ENCODE results near the gene DNAH1. TPM values are rescaled to one million over a fixed set of nuclear protein-coding genes. Genes with fewer than 3 reads are reported as not detected.

The DNAH1 gene
- total and polyA plus RNA-seq, 2 of the 13 experiments (the other 11 are each of a cell fraction or from before 2014, with no cell fraction given), result 0.64 to 3.5 TPM

DNA sequence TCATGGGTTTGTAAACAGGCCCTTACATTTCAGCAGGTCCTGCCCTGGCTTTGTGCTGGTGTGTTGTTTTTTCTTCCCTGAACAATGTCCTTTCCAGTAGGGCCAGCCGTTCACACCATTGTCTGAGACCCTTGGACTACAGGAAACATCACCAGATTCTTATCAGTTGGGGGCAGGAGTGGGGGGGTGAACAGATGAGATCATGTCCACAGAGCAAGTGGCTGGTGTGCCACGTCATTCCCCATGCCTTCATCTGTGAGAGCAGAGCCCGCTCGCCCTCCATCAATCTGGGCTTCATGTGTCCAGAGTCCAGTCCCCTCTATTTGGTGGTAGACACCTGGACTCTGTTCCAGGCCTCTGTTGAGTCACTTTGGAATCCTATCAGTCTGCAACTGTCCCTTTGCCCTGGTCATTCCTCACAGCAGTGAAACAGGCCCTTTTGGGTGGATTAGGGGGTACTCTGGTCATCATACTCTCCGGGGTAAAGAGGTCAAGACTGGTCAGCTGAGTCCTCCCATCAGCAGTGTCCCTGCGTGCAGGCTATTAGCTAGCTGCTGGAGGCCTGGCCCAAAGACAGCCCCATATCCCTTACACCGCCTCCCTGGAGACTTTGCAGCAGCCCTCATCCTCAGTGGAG lies 113.8 kb downstream of the DNAH1 start (continued):
- 0 out of 2 replicates have a peak, but pooled peaks have one; percentile 64 for TF ChIP-seq ZBTB20 (CRISPR knock-in tag; IDR thresholded peaks at IDR 0.05; ENCODE audit: borderline replicate concordance, low read depth)
- TF ChIP-seq, protein P1, sequence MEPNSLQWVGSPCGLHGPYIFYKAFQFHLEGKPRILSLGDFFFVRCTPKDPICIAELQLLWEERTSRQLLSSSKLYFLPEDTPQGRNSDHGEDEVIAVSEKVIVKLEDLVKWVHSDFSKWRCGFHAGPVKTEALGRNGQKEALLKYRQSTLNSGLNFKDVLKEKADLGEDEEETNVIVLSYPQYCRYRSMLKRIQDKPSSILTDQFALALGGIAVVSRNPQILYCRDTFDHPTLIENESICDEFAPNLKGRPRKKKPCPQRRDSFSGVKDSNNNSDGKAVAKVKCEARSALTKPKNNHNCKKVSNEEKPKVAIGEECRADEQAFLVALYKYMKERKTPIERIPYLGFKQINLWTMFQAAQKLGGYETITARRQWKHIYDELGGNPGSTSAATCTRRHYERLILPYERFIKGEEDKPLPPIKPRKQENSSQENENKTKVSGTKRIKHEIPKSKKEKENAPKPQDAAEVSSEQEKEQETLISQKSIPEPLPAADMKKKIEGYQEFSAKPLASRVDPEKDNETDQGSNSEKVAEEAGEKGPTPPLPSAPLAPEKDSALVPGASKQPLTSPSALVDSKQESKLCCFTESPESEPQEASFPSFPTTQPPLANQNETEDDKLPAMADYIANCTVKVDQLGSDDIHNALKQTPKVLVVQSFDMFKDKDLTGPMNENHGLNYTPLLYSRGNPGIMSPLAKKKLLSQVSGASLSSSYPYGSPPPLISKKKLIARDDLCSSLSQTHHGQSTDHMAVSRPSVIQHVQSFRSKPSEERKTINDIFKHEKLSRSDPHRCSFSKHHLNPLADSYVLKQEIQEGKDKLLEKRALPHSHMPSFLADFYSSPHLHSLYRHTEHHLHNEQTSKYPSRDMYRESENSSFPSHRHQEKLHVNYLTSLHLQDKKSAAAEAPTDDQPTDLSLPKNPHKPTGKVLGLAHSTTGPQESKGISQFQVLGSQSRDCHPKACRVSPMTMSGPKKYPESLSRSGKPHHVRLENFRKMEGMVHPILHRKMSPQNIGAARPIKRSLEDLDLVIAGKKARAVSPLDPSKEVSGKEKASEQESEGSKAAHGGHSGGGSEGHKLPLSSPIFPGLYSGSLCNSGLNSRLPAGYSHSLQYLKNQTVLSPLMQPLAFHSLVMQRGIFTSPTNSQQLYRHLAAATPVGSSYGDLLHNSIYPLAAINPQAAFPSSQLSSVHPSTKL (CRISPR knock-in tag; IDR thresholded peaks at IDR 0.05), result peak; percentile 88
- no peak for TF ChIP-seq ZNF101 (CRISPR knock-in tag; IDR thresholded peaks at IDR 0.05; ENCODE audit: borderline replicate concordance, low read depth)
- TF ChIP-seq TBL1XR1 (IDR thresholded peaks at IDR 0.05; ENCODE audit: borderline replicate concordance, low read length, partially characterized antibody), result peak; percentile 82
- no peak for TF ChIP-seq TSC22D2 (CRISPR knock-in tag; IDR thresholded peaks at IDR 0.05; ENCODE audit: borderline replicate concordance)
- TF ChIP-seq POLR2AphosphoS5 (IDR thresholded peaks at IDR 0.05; ENCODE audit: low read depth, low read length), result peak; percentile 30; the same call in 1 of the 2 replicates
- TF ChIP-seq, protein P2, sequence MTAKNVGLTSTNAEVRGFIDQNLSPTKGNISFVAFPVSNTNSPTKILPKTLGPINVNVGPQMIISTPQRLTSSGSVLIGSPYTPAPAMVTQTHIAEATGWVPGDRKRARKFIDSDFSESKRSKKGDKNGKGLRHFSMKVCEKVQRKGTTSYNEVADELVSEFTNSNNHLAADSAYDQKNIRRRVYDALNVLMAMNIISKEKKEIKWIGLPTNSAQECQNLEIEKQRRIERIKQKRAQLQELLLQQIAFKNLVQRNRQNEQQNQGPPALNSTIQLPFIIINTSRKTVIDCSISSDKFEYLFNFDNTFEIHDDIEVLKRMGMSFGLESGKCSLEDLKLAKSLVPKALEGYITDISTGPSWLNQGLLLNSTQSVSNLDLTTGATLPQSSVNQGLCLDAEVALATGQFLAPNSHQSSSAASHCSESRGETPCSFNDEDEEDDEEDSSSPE (CRISPR knock-in tag; IDR thresholded peaks at IDR 0.05), result 0 out of 2 replicates have a peak, but pooled peaks have one; percentile 39
- TF ChIP-seq, protein P3, sequence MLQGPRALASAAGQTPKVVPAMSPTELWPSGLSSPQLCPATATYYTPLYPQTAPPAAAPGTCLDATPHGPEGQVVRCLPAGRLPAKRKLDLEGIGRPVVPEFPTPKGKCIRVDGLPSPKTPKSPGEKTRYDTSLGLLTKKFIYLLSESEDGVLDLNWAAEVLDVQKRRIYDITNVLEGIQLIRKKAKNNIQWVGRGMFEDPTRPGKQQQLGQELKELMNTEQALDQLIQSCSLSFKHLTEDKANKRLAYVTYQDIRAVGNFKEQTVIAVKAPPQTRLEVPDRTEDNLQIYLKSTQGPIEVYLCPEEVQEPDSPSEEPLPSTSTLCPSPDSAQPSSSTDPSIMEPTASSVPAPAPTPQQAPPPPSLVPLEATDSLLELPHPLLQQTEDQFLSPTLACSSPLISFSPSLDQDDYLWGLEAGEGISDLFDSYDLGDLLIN (CRISPR knock-in tag; IDR thresholded peaks at IDR 0.05; ENCODE audit: borderline replicate concordance), result no peak
- TF ChIP-seq GABPA (IDR thresholded peaks at IDR 0.05; ENCODE audit: low read depth, low read length), result no peak
- peak; percentile 48; the same call in 1 of the 2 replicates for TF ChIP-seq GABPA (CRISPR knock-in tag; IDR thresholded peaks at IDR 0.05; ENCODE audit: low read depth)
- 0 out of 2 replicates have a peak, but pooled peaks have one; percentile 23 for TF ChIP-seq ZNF619 (CRISPR knock-in tag; IDR thresholded peaks at IDR 0.05)
- TF ChIP-seq ZNF703 (CRISPR knock-in tag; IDR thresholded peaks at IDR 0.05; ENCODE audit: borderline replicate concordance), result no peak
- TF ChIP-seq, protein P4, sequence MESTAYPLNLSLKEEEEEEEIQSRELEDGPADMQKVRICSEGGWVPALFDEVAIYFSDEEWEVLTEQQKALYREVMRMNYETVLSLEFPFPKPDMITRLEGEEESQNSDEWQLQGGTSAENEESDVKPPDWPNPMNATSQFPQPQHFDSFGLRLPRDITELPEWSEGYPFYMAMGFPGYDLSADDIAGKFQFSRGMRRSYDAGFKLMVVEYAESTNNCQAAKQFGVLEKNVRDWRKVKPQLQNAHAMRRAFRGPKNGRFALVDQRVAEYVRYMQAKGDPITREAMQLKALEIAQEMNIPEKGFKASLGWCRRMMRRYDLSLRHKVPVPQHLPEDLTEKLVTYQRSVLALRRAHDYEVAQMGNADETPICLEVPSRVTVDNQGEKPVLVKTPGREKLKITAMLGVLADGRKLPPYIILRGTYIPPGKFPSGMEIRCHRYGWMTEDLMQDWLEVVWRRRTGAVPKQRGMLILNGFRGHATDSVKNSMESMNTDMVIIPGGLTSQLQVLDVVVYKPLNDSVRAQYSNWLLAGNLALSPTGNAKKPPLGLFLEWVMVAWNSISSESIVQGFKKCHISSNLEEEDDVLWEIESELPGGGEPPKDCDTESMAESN (CRISPR knock-in tag; conservative IDR thresholded peaks at IDR 0.05), result no peak
- TF ChIP-seq EZH2 (conservative IDR thresholded peaks at IDR 0.05; ENCODE audit: low read depth, low read length), result no peak
- TF ChIP-seq ZNF33B (CRISPR knock-in tag; IDR thresholded peaks at IDR 0.05), result peak; percentile 92
- TF ChIP-seq, protein P5, sequence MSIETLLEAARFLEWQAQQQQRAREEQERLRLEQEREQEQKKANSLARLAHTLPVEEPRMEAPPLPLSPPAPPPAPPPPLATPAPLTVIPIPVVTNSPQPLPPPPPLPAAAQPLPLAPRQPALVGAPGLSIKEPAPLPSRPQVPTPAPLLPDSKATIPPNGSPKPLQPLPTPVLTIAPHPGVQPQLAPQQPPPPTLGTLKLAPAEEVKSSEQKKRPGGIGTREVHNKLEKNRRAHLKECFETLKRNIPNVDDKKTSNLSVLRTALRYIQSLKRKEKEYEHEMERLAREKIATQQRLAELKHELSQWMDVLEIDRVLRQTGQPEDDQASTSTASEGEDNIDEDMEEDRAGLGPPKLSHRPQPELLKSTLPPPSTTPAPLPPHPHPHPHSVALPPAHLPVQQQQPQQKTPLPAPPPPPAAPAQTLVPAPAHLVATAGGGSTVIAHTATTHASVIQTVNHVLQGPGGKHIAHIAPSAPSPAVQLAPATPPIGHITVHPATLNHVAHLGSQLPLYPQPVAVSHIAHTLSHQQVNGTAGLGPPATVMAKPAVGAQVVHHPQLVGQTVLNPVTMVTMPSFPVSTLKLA (IDR thresholded peaks at IDR 0.05), result no peak
- TF ChIP-seq, protein P6, sequence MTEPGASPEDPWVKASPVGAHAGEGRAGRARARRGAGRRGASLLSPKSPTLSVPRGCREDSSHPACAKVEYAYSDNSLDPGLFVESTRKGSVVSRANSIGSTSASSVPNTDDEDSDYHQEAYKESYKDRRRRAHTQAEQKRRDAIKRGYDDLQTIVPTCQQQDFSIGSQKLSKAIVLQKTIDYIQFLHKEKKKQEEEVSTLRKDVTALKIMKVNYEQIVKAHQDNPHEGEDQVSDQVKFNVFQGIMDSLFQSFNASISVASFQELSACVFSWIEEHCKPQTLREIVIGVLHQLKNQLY (CRISPR knock-in tag; IDR thresholded peaks at IDR 0.05), result peak; percentile 86
- TF ChIP-seq BCL6 (CRISPR knock-in tag; IDR thresholded peaks at IDR 0.05), result peak; percentile 43
- peak; percentile 68 for TF ChIP-seq ZMYM4 (CRISPR knock-in tag; IDR thresholded peaks at IDR 0.05)
